Measurements from ENCODE around the gene RRBP1.
"Not testable (repeated sequence)": the region's sequence is repeated elsewhere in the genome, so short reads cannot be mapped to it uniquely, and the experiment has no call there.

The RRBP1 gene

GRCh38 chr20:17708675-17709360 lies 26.8 kb upstream of the RRBP1 start:
- DNase-seq (ENCODE audit: low read depth), result no peak

DNA sequence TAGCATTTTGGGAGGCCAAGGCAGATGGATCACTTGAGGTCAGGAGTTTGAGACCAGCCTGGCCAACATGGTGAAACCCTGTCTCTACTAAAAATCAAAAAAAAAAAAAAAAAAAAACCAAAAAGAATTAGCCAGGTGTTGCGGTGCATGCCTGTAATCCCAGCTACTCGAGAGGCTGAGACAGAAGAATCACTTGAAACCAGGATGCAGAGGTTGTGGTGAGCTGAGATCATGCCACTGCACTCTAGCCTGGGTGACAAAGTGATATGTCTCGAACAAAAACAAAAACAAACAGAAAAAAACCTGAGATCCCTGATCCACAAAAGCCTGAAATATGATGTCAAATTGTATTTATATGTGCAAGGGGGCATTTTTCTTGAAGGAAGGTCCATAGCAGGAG lies 25.9 kb upstream of the RRBP1 start:
- not testable (repeated sequence) for DNase-seq (ENCODE audit: low read depth)

DNA sequence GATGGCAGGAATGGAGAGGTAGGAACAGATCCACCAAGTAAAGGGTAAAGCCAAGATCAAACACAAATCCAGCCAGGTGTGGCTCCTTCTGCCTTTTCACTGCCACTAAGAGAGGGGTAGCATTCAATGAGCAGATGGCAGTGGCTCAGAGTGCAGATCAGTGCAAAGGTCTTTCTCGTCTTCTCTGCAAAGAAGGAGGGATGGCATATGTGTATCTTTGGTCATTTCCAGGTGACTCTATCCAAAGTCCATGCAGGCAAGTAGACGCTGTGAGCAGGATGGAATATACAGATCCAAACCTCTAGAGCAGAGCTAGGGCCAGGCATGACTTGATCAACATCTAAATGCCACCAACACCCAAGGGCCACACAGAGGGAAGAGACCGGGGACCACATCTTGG lies 24.6 kb upstream of the RRBP1 start:
- DNase-seq (ENCODE audit: low read depth), result no peak

- DNase-seq (ENCODE audit: low read depth), result no peak
These were observed 23.9 kb upstream of the RRBP1 start for GRCh38 chr20:17705916-17706315.

DNA sequence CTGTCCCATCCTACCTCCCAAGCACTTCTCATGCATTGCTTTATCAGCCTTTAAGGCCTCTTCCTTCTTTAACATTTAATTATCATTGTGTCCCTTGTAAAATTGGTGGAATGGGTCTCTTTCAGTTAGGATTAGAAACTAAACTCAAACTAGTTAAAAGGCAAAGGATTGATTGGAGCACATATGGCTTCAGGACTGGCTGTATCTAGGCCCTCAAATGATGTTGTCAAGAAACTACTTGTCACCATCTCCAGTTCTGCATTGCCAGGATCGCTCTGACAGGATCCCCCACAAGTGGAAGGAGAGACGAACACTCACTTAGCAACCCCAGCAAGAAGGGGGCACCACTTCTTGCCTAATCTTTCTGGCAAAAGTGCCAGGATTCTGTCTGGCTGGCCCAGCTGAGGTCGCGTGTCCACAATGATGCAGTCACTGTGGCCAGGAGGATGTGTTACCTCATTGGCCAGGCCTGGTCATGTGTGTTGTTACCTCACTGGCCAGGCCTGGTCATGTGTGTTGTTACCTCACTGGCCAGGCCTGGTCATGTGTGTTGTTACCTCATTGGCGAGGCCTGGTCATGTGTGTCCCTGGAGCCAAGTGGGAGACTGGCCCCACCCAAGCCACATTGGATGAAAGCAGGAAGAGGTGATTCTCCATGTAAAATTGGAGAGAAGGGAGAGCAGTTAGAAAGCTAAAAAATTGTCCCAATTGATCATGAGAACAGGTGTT lies 22.7 kb upstream of the RRBP1 start:
- no peak for DNase-seq (ENCODE audit: low read depth)

DNA sequence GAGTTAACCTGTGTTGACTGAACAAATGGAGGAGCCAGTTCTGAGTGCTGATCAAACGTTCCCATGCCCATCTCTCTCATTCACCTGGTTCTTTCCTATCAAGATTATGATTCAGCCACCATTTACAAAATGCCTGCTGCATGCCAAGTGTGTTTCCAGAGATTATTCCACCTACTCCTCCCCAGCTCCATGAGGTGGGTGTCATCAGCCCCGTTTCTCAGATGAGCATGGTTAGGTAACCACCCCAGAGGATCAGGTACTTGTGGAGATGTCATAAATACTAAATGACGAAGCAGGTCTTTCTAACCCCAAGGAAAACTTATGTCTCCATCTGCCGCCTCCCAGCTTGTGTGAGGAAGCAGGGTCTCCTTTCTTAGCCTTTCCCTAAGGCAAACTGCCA lies 19.8 kb upstream of the RRBP1 start:
- no peak for DNase-seq (ENCODE audit: low read depth)

DNA sequence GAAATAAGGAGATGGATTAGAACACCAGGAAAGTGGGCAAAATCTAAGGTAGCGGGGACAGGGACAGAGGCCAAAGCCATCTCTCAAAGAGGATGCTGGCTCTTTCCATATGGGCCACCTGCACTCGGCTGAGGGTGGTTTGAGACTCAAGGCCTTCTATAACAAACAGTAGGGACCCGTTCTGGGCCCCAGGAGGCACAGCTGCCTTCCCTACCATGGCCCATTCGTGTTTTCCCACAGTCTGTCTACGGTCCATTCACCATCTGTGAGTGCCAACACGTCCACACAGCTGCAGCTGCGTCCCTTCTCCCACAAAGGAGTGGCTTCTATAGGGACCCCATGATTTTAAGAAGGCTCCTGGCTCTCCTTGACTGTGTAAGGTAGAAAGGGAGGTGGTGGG lies 18.6 kb upstream of the RRBP1 start:
- DNase-seq (ENCODE audit: low read depth), result no peak

DNA sequence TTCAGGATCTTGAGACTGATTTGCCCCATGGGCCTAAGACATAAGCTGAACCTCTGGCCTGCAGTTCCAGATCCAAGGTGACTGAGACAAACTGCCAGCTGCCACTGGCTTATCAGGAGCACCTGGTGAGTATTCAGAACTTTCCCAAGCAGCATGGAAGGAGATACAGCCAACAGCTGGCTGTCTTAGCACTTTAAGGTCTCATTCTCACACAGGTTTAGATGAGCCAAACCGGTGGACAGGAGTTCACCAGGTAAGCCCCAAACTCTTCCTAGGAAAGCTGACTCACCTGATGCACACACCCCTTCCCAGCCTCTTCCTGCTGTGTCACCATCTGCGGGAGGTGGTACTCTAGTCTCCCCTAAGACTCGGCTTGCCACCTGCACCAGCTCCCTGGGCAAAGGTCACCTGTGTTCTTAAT lies 17.9 kb upstream of the RRBP1 start, which contains the start of gene BANF2:
Gene BANF2, plus strand, starts transcription at position 36 of the 421 bp plus-strand sequence. CDS start 25,060 bp downstream, outside the sequence.
- no peak for DNase-seq (ENCODE audit: low read depth)

GRCh38 chr20:17698384-17698783 lies 16.3 kb upstream of the RRBP1 start:
- DNase-seq (ENCODE audit: low read depth), result no peak

DNA sequence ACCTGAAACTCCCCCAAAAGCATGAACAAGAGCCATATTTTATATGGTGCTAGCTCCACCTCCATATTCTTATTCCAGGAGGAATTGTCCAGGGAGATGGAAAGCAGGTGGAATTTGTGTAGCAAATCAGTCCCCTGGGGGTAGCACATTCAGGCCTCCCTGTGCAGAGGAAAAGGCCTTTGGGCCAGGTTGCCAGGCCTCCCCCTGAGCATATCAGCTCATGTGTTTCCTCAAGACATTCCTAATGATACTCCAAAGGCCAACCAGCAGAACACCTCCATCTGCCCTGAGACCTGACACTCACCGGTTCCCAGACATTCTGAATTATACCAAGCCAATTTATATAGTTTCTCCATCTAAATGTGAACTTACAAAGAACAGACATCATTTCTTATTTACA lies 15.1 kb upstream of the RRBP1 start:
- no peak for DNase-seq (ENCODE audit: low read depth)

GRCh38 chr20:17696287-17696686 lies 14.2 kb upstream of the RRBP1 start:
- DNase-seq (ENCODE audit: low read depth), result no peak

DNA sequence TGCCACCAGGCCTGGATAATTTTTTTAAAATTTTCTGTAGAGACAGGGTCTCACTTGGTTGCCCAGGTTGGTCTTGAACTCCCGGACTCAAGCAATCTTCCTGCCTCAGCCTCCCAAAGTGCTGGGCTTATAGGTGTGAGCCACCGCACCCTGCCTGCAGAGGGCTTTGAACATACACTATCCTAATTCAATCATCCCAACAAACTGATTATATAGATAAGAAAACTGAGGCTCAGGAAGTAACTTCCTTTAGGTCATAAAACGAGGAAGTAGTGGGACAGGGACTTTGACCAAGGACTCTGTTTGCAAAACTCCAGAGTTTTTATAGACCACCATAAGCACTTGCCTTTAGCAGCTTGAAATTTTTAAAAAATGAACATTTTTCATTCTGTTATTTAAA lies 12.7 kb upstream of the RRBP1 start:
- DNase-seq (ENCODE audit: low read depth), result no peak

- no peak for DNase-seq (ENCODE audit: low read depth)
These were observed 11.5 kb upstream of the RRBP1 start for GRCh38 chr20:17693444-17694001.

GRCh38 chr20:17691758-17692157 lies 9.7 kb upstream of the RRBP1 start:
- DNase-seq (ENCODE audit: low read depth), result no peak

- DNase-seq (ENCODE audit: low read depth), result no peak
These were observed 8.1 kb upstream of the RRBP1 start for GRCh38 chr20:17690144-17690543.

DNA sequence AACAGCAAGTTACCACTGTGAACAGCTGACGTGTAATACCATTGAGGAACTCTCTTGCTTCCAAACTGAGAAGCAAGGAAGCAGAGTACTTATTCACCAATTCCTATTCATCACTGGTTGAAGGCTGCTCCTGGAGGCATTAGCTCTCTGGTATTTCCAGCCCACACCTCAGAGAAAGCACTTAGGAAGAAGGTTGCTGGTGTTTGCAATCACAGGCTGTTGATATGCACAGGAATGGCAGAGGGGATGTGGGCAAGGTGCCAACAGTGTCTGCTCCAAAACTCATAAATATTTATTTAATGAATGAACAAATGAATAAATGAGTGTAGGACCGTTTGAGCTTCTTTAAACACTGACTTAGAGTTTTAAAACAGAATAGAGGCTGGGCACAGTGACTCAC lies 6.9 kb upstream of the RRBP1 start:
- no peak for DNase-seq (ENCODE audit: low read depth)

DNA sequence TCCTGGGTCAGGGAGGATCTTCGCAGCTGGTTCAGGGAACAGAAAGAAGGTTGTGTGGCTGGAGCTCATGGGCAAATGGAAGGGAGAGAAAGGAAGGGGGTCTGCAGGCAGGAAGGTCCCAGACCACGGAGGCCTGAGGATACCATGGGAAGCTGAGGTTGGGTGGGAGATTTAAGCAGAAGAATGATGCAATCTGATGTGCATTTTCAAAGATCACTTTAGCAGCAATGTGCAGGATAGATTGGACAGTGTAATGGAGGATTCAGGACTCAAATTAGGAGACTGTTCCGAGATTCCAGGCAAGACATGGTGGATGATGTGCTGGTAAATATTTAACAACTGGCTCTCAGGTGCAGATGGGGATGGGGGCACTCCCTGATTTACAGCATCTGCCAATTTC lies 5.8 kb upstream of the RRBP1 start:
- DNase-seq (ENCODE audit: low read depth), result no peak

DNA sequence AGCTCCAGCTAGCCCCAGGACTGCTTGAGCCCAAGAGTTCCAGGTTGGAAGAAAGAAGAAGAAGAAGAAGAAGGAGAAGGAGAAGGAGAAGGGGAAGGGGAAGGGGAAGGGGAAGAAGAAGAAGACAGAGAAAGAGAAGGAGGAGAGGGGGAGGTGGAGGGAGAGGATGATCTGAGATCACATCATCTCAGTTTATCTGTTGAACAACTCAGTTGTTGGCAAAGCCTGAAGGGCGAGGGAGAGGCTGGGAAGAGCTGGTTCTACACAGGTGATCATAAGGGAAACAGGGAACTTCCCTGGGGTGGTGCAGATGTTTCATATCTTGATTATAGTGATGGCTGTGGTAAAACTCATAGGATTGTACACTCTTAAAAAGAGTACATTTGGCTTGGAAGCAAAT lies 3.1 kb upstream of the RRBP1 start:
- DNase-seq (ENCODE audit: low read depth), result no peak

DNA sequence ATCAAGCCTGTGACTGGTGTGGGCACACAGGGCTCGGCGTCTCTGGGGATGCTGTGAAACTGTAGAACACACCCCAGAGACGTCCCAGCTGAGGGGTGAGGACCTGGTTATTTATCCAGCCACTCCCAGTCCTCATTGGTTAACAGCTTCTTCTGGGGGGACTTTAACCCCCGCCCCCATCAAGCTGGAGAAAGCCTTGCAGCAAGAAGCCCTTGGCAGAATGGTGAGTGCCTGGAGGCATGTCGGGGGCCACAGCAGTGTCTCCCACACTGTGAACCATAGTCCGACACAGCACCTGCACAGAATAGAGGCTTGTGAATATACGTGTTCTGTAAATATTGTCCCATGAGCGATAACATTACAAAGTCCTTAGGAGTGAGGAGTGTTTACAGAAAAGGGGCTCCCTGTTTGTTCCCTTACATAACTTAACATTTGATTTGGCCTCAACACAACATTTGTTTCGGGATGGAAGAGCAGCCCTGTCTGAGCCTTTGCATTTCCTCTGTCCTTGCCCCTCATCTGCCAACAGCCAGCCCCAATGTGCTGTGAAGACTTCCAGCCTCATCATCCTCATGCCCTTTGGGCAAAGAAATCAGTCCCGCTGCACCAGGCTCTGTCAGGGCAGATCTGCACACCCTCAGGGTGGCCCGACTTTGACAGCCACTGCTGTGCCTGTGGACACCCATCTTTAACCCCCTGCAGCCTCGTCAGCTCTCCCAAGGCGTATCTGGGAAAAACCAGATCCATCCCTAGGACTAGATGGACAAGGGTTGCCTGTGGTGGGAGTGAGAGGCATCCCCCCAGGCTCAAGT lies 2.2 kb upstream of the RRBP1 start:
- DNase-seq (ENCODE audit: low read depth), result no peak

GRCh38 chr20:17683218-17684076 lies 1.4 kb upstream of the RRBP1 start:
- no peak for DNase-seq (ENCODE audit: low read depth)

GRCh38 chr20:17682889-17683198 lies 802 bp upstream of the RRBP1 start:
- DNase-seq (ENCODE audit: low read depth), result no peak

- no peak for DNase-seq (ENCODE audit: low read depth)
These were observed 328 bp downstream of the RRBP1 start for GRCh38 chr20:17681726-17682102.
